NT2/D1 (cell line): ENCODE data around the gene ATG12.
A peak's percentile ranks its signal among the peaks of the same experiment; 100 is the strongest.

Source experiments
- DNase-seq: peaks from one replicate; pipeline ENCODE4 v3.0.0-alpha.2; 2011; ENCODE audit warnings: low read depth, low spot score
- H3K27me3 ChIP-seq: 2 replicates; pipeline ENCODE4 v1.6.0; 2011; ENCODE audit warnings: mild to moderate bottlenecking; ENCODE audit not compliant: insufficient read length, insufficient read depth
- H3K36me3 ChIP-seq: 2 replicates; pipeline ENCODE4 v1.6.1; 2011; ENCODE audit warnings: mild to moderate bottlenecking, low read length, mixed read lengths; ENCODE audit not compliant: insufficient read depth, insufficient read length
- H3K4me1 ChIP-seq: 2 replicates; pipeline ENCODE4 v1.5.1; 2011; ENCODE audit not compliant: insufficient read depth, insufficient read length
- H3K4me3 ChIP-seq: 2 replicates; pipeline ENCODE4 v1.5.1; 2011; ENCODE audit warnings: low read depth; ENCODE audit not compliant: insufficient read length
- H3K9ac ChIP-seq: 2 replicates; pipeline ENCODE4 v1.6.0; 2011; ENCODE audit warnings: low read depth; ENCODE audit not compliant: insufficient read length
- H3K9me3 ChIP-seq: 2 replicates; pipeline ENCODE4 v1.5.1; 2011; ENCODE audit warnings: mild to moderate bottlenecking, low read length; ENCODE audit not compliant: insufficient read depth
- SUZ12 ChIP-seq: IDR thresholded peaks from 2 replicates; pipeline ENCODE4 v1.6.1; 2011; ENCODE audit not compliant: insufficient read length, insufficient read depth; ENCODE audit errors: extremely low read depth
- YY1 ChIP-seq: IDR thresholded peaks from 2 replicates; pipeline ENCODE4 v1.6.1; 2011; ENCODE audit not compliant: insufficient read length, insufficient read depth
- ZNF274 ChIP-seq: IDR thresholded peaks from 2 replicates; pipeline ENCODE4 v1.6.1; 2011; ENCODE audit warnings: mild to moderate bottlenecking, low read depth, low read length

Gene ATG12

GRCh38 chr5:115854139-115854538, 12.8 kb upstream of the ATG12 start:
- no peak for DNase-seq
- Histone ChIP-seq H3K36me3 (no peaks in the 10 kb centered on the region), H3K27me3 (no peaks in the 10 kb centered on the region), H3K4me1 (no peaks in the 10 kb centered on the region), H3K9ac (no peak overlapping the region), H3K4me3 (no peak overlapping the region), H3K9me3 (0 out of 2 replicates have a peak, but pooled peaks cover 9% of the 10 kb centered on the region)
- no peak for TF ChIP-seq YY1
- TF ChIP-seq SUZ12 = no peak
- TF ChIP-seq ZNF274 = no peak

GRCh38 chr5:115850744-115851416, 9.5 kb upstream of the ATG12 start:
- TF ChIP-seq SUZ12 (no peak), YY1 (no peak), ZNF274 (no peak)
- Histone ChIP-seq H3K36me3 (no peaks in the 10 kb centered on the region), H3K4me1 (no peaks in the 10 kb centered on the region), H3K9ac (no peak overlapping the region), H3K9me3 (0 out of 2 replicates have a peak, but pooled peaks cover 9% of the 10 kb centered on the region), H3K27me3 (no peaks in the 10 kb centered on the region), H3K4me3 (no peak overlapping the region)
- no peak for DNase-seq

- H3K27me3 ChIP-seq = no peaks in the 10 kb centered on the region
- H3K9me3 ChIP-seq = 0 out of 2 replicates have a peak, but pooled peaks cover 9% of the 10 kb centered on the region
- DNase-seq = no peak
Observed at GRCh38 chr5:115849258-115849798, 8.0 kb upstream of the ATG12 start.

GRCh38 chr5:115847290-115847689, 5.9 kb upstream of the ATG12 start:
- DNase-seq = no peak
- Histone ChIP-seq H3K27me3 (peaks cover 6% of the 10 kb centered on the region), H3K9ac (no peak overlapping the region), H3K9me3 (no peaks in the 10 kb centered on the region), H3K4me1 (no peaks in the 10 kb centered on the region), H3K36me3 (no peaks in the 10 kb centered on the region), H3K4me3 (no peak overlapping the region)
- no peak for TF ChIP-seq ZNF274
- no peak for TF ChIP-seq YY1
- TF ChIP-seq SUZ12 = no peak

More at GRCh38 chr5:115849258-115849798, 8.0 kb upstream of the ATG12 start:
- no peak overlapping the region for H3K9ac ChIP-seq
- TF ChIP-seq ZNF274 = no peak
- no peak for TF ChIP-seq SUZ12
- no peak for TF ChIP-seq YY1
- H3K4me3 ChIP-seq = no peak overlapping the region
- H3K4me1 ChIP-seq = no peaks in the 10 kb centered on the region
- H3K36me3 ChIP-seq = no peaks in the 10 kb centered on the region

- Histone ChIP-seq H3K36me3 (no peaks in the 10 kb centered on the region), H3K4me3 (no peak overlapping the region), H3K4me1 (no peaks in the 10 kb centered on the region), H3K27me3 (peaks cover 6% of the 10 kb centered on the region), H3K9ac (no peak overlapping the region), H3K9me3 (no peaks in the 10 kb centered on the region)
- no peak for DNase-seq
- TF ChIP-seq ZNF274 (no peak), SUZ12 (no peak), YY1 (no peak)
Observed at GRCh38 chr5:115844321-115844817, 3.0 kb upstream of the ATG12 start.

GRCh38 chr5:115843444-115844130, 2.2 kb upstream of the ATG12 start:
- no peak for DNase-seq
- Histone ChIP-seq H3K9me3 (no peaks in the 10 kb centered on the region), H3K4me1 (no peaks in the 10 kb centered on the region), H3K36me3 (no peaks in the 10 kb centered on the region), H3K9ac (no peak overlapping the region), H3K27me3 (peaks cover 6% of the 10 kb centered on the region), H3K4me3 (no peak overlapping the region)
- TF ChIP-seq YY1 = no peak
- TF ChIP-seq ZNF274 = no peak
- TF ChIP-seq SUZ12 = no peak

- Histone ChIP-seq H3K9me3 (no peaks in the 10 kb centered on the region), H3K27me3 (peaks cover 6% of the 10 kb centered on the region), H3K36me3 (peaks cover 4% of the 10 kb centered on the region), H3K4me3 (peak overlapping the region; percentile 69), H3K9ac (no peak overlapping the region), H3K4me1 (no peaks in the 10 kb centered on the region)
- TF ChIP-seq YY1 (no peak), ZNF274 (no peak), SUZ12 (no peak)
- no peak for DNase-seq
Observed at GRCh38 chr5:115842952-115843351, 1.6 kb upstream of the ATG12 start.
